ENCODE data around the gene NPBWR2. TPM values are rescaled to one million over a fixed set of nuclear protein-coding genes. Genes with fewer than 3 reads are reported as not detected.

NPBWR2 gene
- total RNA-seq, 4 donors from 2014 or later = not detected

DNA sequence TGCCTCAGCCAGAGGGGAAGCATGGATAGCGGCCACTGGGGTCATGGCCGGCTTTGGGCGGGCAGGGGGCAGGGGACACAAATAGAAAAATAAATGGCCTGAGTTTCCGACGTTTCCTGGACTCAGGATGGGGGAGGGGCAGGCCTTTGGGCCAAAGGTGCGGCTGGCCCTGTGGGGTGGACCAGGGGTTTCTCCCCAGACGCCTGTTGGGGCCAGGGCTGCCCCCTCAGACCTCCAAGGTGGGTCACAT lies 50.8 kb downstream of the NPBWR2 start:
- TF ChIP-seq POLR2A (IDR thresholded peaks at IDR 0.05) = no peak
- no peak for TF ChIP-seq CTCF (IDR thresholded peaks at IDR 0.05)
- H3K4me3 ChIP-seq (ENCODE audit: low read depth, poor library complexity, severe bottlenecking) = no peak overlapping the region
- intact Hi-C loops (cut with DNase I; ENCODE audit: low total_unique reads) = no loop called here
- no peak for DNase-seq (ENCODE audit: low spot score in 2 of 2)
- 64 to 75% methylated on average over 5 to 7 of the region's 7 CpGs for WGBS, 2 donors

- DNase-seq (ENCODE audit: low spot score in 2 of 2) = no peak
Measured at GRCh38 chr20:64055893-64056638, 51.3 kb downstream of the NPBWR2 start.

DNA sequence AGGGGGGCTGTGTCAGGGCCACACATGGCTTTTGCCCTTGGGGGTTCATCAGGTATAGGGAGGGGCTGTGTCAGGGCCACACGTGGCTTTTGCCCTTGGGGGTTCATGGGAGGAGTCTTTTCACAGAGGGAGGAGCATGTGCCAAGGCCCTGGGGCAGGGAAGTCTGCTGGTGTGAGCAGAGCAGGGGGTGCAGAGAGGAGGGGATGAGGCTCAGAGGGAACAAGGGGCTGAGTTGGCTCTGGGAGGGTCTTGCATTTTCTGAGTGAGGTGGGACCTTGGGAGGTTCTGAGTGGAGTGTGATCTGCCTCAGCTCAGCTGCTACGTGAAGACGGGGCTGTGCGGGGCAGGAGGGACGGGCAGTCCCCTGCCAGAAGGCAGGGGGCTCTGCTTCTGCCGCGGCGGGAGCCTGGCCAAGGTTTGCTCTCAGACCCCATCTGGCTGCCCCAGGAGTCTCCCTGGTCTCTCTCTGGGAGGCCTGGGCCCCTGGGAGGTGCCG lies 51.9 kb downstream of the NPBWR2 start:
- TF ChIP-seq POLR2A (IDR thresholded peaks at IDR 0.05) = no peak
- no peak for TF ChIP-seq CTCF (IDR thresholded peaks at IDR 0.05)
- DNase-seq (ENCODE audit: low spot score in 2 of 2) = no peak
- WGBS, 2 donors = 56 to 65% methylated on average over 9 of the region's 9 CpGs
- H3K4me3 ChIP-seq (ENCODE audit: low read depth, poor library complexity, severe bottlenecking) = no peak overlapping the region
- intact Hi-C loops (cut with DNase I; ENCODE audit: low total_unique reads) = no loop called here

More at GRCh38 chr20:64055893-64056638, 51.3 kb downstream of the NPBWR2 start:
- WGBS, 2 donors = 44% methylated on average over 16 to 18 of the region's 22 CpGs
- no peak overlapping the region for H3K4me3 ChIP-seq (ENCODE audit: low read depth, poor library complexity, severe bottlenecking)
- TF ChIP-seq CTCF (IDR thresholded peaks at IDR 0.05) (no peak), POLR2A (IDR thresholded peaks at IDR 0.05) (no peak)
- intact Hi-C loops (cut with DNase I; ENCODE audit: low total_unique reads) = no loop called here

DNA sequence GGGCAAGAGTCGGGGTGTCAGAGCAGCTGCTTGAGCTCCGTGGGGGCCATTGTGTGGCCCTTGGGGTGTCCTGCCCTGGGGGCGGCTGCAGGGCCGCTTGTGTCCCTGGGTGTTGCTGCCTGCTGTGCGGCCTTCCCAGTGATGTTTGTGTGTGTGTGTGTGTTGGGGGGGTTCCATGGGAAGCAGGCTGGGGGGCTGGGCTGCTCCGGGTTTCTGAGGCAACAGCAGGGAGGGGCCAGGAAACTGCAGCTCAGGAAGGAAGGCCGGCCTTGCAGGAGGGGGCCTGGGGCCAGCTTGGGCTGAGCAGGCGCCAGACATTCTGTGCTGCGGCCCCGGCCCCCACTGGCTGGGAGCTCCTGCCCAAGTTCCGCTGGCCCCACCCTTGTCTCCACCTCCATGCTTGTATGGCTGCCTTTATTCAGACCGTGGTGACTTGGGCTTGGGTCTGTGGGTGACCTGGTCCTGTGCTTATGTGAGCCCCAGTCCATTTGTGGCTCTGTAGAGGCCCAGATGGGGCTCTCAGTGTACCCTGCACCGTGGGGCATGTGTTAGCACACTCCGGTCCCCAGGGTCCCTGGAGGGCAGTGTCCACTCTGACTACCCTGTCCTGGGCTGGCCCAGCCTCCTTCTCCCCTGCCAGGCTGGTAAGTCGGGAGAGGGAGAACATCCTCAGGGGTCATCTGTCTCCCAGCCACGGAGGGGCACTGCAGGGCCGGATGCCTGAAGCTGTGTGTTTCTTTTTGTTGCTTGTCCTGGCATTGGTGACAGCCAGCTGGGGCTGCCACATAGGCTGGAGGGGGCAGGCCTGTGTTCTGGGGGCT lies 53.3 kb downstream of the NPBWR2 start:
- intact Hi-C loops (cut with DNase I; ENCODE audit: low total_unique reads) = no loop called here
- WGBS, 2 donors = 27 to 30% methylated on average over 15 to 16 of the region's 17 CpGs
- no peak for DNase-seq (ENCODE audit: low spot score in 2 of 2)
- H3K4me3 ChIP-seq (ENCODE audit: low read depth, poor library complexity, severe bottlenecking) = no peak overlapping the region
- no peak for TF ChIP-seq CTCF (IDR thresholded peaks at IDR 0.05)
- no peak for TF ChIP-seq POLR2A (IDR thresholded peaks at IDR 0.05)

Small RNA genes within 50 kb of the gene (microRNA-seq; reads per million reads assigned to microRNA genes)
- 0 to 3.4 reads per million in 2 donors for gene MIR6813 (ENCODE audit: borderline number of aligned reads in 1 of 2, borderline replicate concordance in 2 of 2)

Other genes with a start within 250 kb of the NPBWR2 start
- not detected for gene ABHD16B, start 246.1 kb downstream of the NPBWR2 start, total RNA-seq
- gene TPD52L2, start 242.3 kb downstream of the NPBWR2 start, total RNA-seq = 100 to 1,000 TPM in 2 of 4 donors, 10 to 100 TPM in 2; 85.9 to 101 (median 94.7) TPM
- gene DNAJC5, start 212.4 kb downstream of the NPBWR2 start, total RNA-seq = 10 to 100 TPM; 40.6 to 59.7 (median 49.7) TPM
- 10 to 100 TPM; 28.1 to 44.3 (median 33.6) TPM for gene UCKL1, start 151.1 kb downstream of the NPBWR2 start, total RNA-seq
- 10 to 100 TPM; 15.3 to 19.8 (median 16.7) TPM for gene ZNF512B, start 137.6 kb downstream of the NPBWR2 start, total RNA-seq
- gene SAMD10, start 127.9 kb downstream of the NPBWR2 start, total RNA-seq = 10 to 100 TPM in 3 of 4 donors, 1 to 10 TPM in 1; 8.1 to 11.3 (median 10.6) TPM
- 10 to 100 TPM; 66.8 to 88.3 (median 79.1) TPM for gene PRPF6, start 126.4 kb downstream of the NPBWR2 start, total RNA-seq
- gene C20orf204, start 71.4 kb downstream of the NPBWR2 start, total RNA-seq = 1 to 10 TPM in 1 of 4 donors, under 1 TPM in 3; 0.39 to 1.8 (median 0.66) TPM
- 1 to 10 TPM; 1.1 to 7.3 (median 4.3) TPM for gene SOX18, start 57.9 kb downstream of the NPBWR2 start, total RNA-seq
- gene TCEA2, start 44.4 kb downstream of the NPBWR2 start, total RNA-seq = 10 to 100 TPM; 16.5 to 52.3 (median 22.8) TPM
- 10 to 100 TPM; 10.4 to 26.4 (median 16.6) TPM for gene RGS19, start 28.0 kb downstream of the NPBWR2 start, total RNA-seq
- gene OPRL1, start 27.5 kb downstream of the NPBWR2 start, total RNA-seq = under 1 TPM; 0.15 to 0.88 (median 0.28) TPM
- under 1 TPM in 1 of 4 donors, not detected in 3; 0.91 TPM for gene LKAAEAR1, start 23.2 kb downstream of the NPBWR2 start, total RNA-seq
- under 1 TPM in 1 of 4 donors, not detected in 3; 0.26 TPM for gene MYT1, start 56.9 kb upstream of the NPBWR2 start, total RNA-seq
- gene PCMTD2, start 148.2 kb upstream of the NPBWR2 start, total RNA-seq = 100 to 1,000 TPM in 3 of 4 donors, 10 to 100 TPM in 1; 87.5 to 164 (median 132) TPM

Measured in lower leg skin (tissue), 4 donors.